GM12865 (cell line): ENCODE measurements around the gene PHYH.

Experiments
- DNase-seq: peaks from one replicate; pipeline ENCODE4 v3.0.0; 2010; ENCODE audit warnings: low read depth
- H3K4me3 ChIP-seq: 2 replicates; pipeline ENCODE4 v1.5.1; 2011; ENCODE audit warnings: mild to moderate bottlenecking, low read depth, low read length, control low read depth
- TF ChIP-seq, protein P1 (sequence below): IDR thresholded peaks from 2 replicates; pipeline ENCODE4 v1.5.1; 2011; ENCODE audit warnings: low read length, control low read depth, low read depth, inconsistent platforms; ENCODE audit not compliant: insufficient read depth; ENCODE audit errors: missing control alignments

Gene PHYH

DNA sequence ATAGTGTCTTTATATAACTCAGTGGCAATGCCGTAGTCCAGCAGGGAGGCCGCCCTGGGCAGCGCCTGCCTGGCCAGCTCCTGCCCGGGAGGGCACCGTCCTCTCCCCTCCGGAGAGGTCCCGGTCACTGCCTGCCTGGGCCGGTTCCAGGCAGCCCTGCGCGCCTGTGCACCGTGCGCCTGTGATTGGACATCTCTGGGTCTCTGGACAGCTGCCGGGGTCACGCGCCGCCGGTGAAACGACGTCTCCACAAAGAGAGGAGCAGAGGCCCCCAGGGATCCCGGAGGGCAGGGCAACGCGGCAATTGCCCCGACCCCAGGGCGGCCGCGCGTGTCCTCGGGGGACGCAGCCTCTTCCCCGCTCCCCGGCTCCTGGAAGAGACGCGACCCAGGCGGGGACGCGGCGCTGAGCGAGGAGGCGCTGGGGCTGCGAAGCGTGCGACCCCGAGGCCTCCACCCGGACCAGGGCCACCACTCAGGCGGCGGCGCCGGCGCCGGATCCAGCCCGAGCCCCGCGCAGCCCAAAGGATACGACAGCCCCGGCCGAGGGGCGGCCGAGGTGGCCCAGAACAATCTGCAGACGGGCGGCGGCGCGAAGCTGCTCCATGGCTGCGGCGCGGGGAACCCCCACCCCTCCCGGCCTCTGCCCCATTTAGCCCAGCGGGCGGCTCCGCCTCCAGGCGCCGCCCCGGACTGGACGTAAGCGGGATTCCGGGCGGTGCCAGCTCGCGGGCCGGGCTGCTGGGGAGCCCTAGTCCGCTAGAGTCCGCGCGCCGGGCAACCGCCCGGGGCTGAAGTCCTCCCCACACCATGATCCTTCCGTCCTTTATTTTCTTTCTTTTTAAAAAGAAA, at the start of gene PHYH:
Gene PHYH (minus strand): TSS at position 628 of the 851 bp plus-strand sequence. CDS start 22 bp downstream, at position 606.
- H3K4me3 ChIP-seq: peak within 1 kb of the TSS; percentile 55
- peak; percentile 89 for DNase-seq
- TF ChIP-seq, protein P1, sequence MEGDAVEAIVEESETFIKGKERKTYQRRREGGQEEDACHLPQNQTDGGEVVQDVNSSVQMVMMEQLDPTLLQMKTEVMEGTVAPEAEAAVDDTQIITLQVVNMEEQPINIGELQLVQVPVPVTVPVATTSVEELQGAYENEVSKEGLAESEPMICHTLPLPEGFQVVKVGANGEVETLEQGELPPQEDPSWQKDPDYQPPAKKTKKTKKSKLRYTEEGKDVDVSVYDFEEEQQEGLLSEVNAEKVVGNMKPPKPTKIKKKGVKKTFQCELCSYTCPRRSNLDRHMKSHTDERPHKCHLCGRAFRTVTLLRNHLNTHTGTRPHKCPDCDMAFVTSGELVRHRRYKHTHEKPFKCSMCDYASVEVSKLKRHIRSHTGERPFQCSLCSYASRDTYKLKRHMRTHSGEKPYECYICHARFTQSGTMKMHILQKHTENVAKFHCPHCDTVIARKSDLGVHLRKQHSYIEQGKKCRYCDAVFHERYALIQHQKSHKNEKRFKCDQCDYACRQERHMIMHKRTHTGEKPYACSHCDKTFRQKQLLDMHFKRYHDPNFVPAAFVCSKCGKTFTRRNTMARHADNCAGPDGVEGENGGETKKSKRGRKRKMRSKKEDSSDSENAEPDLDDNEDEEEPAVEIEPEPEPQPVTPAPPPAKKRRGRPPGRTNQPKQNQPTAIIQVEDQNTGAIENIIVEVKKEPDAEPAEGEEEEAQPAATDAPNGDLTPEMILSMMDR: no peak

- peak within 1 kb of the TSS; percentile 78 for H3K4me3 ChIP-seq
- TF ChIP-seq, protein P1: no peak
- peak; percentile 93 for DNase-seq
Measured at GRCh38 chr10:13348216-13349017, 48.6 kb upstream of the PHYH start, which contains the start of gene SEPHS1. SEPHS1 (minus strand) TSS chr10:13348293; CDS start chr10:13344950, 3,343 bp downstream.

DNA sequence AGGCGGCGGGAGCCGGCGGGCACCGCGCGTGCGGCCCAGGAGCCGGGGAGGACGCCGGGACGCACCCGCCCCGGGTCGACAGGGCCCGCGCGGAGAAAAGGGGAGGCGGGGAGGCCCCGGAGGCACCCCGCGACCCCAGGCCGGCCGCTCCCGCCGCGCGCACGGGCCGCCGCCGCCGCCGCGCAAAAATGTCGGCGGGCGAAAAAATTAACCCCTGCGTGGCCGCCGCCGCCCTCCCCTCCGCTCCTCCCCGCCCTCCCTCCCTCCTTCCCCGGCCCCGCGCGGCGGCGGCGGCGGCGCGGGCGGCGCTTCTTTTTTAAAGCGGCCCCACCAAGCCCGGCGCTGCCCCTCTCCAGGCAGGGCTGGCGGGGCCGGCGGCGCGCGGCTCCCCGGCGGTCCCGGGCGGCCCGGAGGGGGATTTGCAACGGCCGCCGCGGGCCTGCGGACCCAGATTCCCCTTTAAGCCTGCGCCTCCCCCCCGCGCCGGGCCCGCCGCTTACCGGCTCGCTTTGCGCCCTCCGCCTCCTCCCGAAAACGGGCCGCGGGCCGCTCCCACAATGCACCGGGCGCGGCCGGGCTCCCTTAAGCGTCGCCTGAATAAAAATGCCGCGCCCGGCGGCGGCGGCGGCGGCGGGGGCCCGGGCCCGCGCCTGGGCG, 47.8 kb upstream of the PHYH start:
- peak overlapping the region; percentile 31; the same call in 1 of the 2 replicates for H3K4me3 ChIP-seq
- DNase-seq: peak; percentile 91
- TF ChIP-seq, protein P1: no peak

- peak; percentile 48 for DNase-seq
- TF ChIP-seq, protein P1: no peak
- H3K4me3 ChIP-seq: peak overlapping the region; percentile 63
Measured at GRCh38 chr10:13347043-13347499, 47.2 kb upstream of the PHYH start.

- peak overlapping the region; percentile 63 for H3K4me3 ChIP-seq
- DNase-seq: no peak
- TF ChIP-seq, protein P1: no peak
Measured at GRCh38 chr10:13346283-13347042, 46.6 kb upstream of the PHYH start.

GRCh38 chr10:13340626-13341376, 40.9 kb upstream of the PHYH start:
- H3K4me3 ChIP-seq: peak overlapping the region; percentile 46
- DNase-seq: peak; percentile 88
- TF ChIP-seq, protein P1: no peak
